Daoy (cell line): ENCODE measurements around the gene ATP5MC2. TPM values are rescaled to one million over a fixed set of nuclear protein-coding genes. Genes with fewer than 3 reads are reported as not detected.

Source experiments
- total RNA-seq: library from RNA; depleted of rRNA; stranded (reverse); fragments of >200 nt; shearing (Covaris generic); gene quantifications from 2 replicates; pipeline ENCODE4 v1.2.3, GENCODE V29; 2014; rRNA removed

ATP5MC2 gene
- total RNA-seq, 1 experiment from 2014 or later, result 471 TPM

Other genes with a start within 250 kb of the ATP5MC2 start
- gene PRR13, start 234.3 kb downstream of the ATP5MC2 start, total RNA-seq, result 60.9 and 85.2 TPM in 2 replicates
- gene PCBP2, start 224.0 kb downstream of the ATP5MC2 start, total RNA-seq, result 120 and 148 TPM in 2 replicates
- gene MAP3K12, start 176.6 kb downstream of the ATP5MC2 start, total RNA-seq, result 5.6 and 5.7 TPM in 2 replicates
- gene TARBP2, start 174.8 kb downstream of the ATP5MC2 start, total RNA-seq, result 58.1 and 75.8 TPM in 2 replicates
- not detected in 2 replicates for gene NPFF, start 168.6 kb downstream of the ATP5MC2 start, total RNA-seq
- 4.1 and 7.7 TPM in 2 replicates for gene ATF7, start 49.7 kb downstream of the ATP5MC2 start, total RNA-seq
- 15.1 and 21.4 TPM in 2 replicates for gene CALCOCO1, start 51.4 kb upstream of the ATP5MC2 start, total RNA-seq
- gene CISTR, start 75.9 kb upstream of the ATP5MC2 start, total RNA-seq, result not detected in 2 replicates